OCI-LY1 (cell line): ENCODE results near the gene BLID.

Source experiments
- EZH2 ChIP-seq: fragments of 200-600 bp; sonication (generic), shearing (Covaris generic); IDR thresholded peaks from 2 replicates; pipeline ENCODE4 v1.8.0; 2017; ENCODE audit warnings: borderline replicate concordance, mixed run types, mild to moderate bottlenecking, antibody characterized with exemption, low read length, moderate library complexity, mixed read lengths
- TF ChIP-seq, protein P1 (sequence below): fragments of 200-600 bp; sonication (generic), shearing (Covaris generic); IDR thresholded peaks from 2 replicates; pipeline ENCODE4 v1.5.1; 2017; ENCODE audit warnings: mild to moderate bottlenecking, antibody characterized with exemption, low read length, moderate library complexity, mixed read lengths

GRCh38 chr11:122127020-122127419 is 11.0 kb upstream of the BLID start:
- no peak for TF ChIP-seq EZH2
- TF ChIP-seq, protein P1, sequence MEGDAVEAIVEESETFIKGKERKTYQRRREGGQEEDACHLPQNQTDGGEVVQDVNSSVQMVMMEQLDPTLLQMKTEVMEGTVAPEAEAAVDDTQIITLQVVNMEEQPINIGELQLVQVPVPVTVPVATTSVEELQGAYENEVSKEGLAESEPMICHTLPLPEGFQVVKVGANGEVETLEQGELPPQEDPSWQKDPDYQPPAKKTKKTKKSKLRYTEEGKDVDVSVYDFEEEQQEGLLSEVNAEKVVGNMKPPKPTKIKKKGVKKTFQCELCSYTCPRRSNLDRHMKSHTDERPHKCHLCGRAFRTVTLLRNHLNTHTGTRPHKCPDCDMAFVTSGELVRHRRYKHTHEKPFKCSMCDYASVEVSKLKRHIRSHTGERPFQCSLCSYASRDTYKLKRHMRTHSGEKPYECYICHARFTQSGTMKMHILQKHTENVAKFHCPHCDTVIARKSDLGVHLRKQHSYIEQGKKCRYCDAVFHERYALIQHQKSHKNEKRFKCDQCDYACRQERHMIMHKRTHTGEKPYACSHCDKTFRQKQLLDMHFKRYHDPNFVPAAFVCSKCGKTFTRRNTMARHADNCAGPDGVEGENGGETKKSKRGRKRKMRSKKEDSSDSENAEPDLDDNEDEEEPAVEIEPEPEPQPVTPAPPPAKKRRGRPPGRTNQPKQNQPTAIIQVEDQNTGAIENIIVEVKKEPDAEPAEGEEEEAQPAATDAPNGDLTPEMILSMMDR: no peak
